Measurements from ENCODE around the gene GTF2IRD1.
"Not testable (repeated sequence)": the region's sequence is repeated elsewhere in the genome, so short reads cannot be mapped to it uniquely, and the experiment has no call there.

DNA sequence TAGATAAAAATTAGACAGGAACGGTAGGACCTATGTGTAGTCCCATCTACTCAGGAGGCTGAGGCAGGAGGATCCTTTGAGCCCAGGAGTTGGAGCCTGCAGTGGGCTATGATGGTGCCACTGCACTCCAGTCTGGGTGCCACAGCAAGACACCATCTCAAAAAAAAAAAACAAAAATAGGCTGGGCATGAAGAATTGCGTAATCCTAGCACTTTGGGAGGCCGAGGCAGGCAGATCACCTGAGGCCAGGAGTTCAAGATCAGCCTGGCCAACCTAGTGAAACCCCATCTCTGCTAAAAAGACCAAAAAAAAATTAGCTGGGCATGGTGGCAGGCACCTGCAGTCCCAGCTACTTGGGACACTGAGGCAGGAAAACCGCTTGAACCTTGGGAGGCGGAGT, 88.2 kb downstream of the GTF2IRD1 start:
- TF ChIP-seq CTCF, POLR2A (IDR thresholded peaks at IDR 0.05): not testable (repeated sequence)

Measured in testis (tissue), 2 donors.